BLaER1 treated with 17β-estradiol and CSF1 and Interleukin-3, amounts not matched to agents 10 nM and 100 nM (cell line): ENCODE measurements around the gene APOBEC4.

ENCODE experiments used
- H3K27ac ChIP-seq, 11 experiments: shearing (Covaris generic); formaldehyde crosslinking; 2 replicates each; pipeline ENCODE4 v1.8.1; 2022
- H3K27me3 ChIP-seq, 11 experiments: shearing (Covaris generic); formaldehyde crosslinking; 2 replicates each; pipeline ENCODE4 v1.8.1; 2022
- H3K36me3 ChIP-seq, 11 experiments: shearing (Covaris generic); formaldehyde crosslinking; 2 replicates each; pipeline ENCODE4 v1.8.1; 2022
- H3K4me1 ChIP-seq, 10 experiments: shearing (Covaris generic); formaldehyde crosslinking; 2 replicates each; pipeline ENCODE4 v1.8.1; 2022
- H3K4me2 ChIP-seq, 11 experiments: shearing (Covaris generic); formaldehyde crosslinking; 2 replicates each; pipeline ENCODE4 v1.8.1; 2022
- H3K4me3 ChIP-seq, 10 experiments: shearing (Covaris generic); formaldehyde crosslinking; 2 replicates each; pipeline ENCODE4 v1.8.1; 2022
- H3K9ac ChIP-seq, 11 experiments: shearing (Covaris generic); formaldehyde crosslinking; 2 replicates each; pipeline ENCODE4 v1.8.1; 2022
- H3K9me3 ChIP-seq, 11 experiments: shearing (Covaris generic); formaldehyde crosslinking; replicated peaks in 1 of 11; 2 replicates each; pipeline ENCODE4 v1.8.1; 2022
- H4K20me1 ChIP-seq, 11 experiments: shearing (Covaris generic); formaldehyde crosslinking; 2 replicates each; pipeline ENCODE4 v1.8.1; 2022
- Cebpa-rat ChIP-seq, 11 experiments: shearing (Covaris generic); IDR thresholded peaks; 2 replicates each; pipeline ENCODE4 v1.8.1; 2022

The APOBEC4 gene

GRCh38 chr1:183596500-183596899 lies 56.6 kb downstream of the APOBEC4 start:
- Histone ChIP-seq H3K9ac (no peak overlapping the region), H4K20me1 (no peaks in the 10 kb centered on the region), H3K4me1 (peaks cover 68 to 85% (median 77%) of the 10 kb centered on the region in 10 experiments), H3K9me3 (peaks cover 0 to 9% (median 0%) of the 10 kb centered on the region in 11 experiments; a peak in 3 of 22 replicates), H3K36me3 (no peaks in the 10 kb centered on the region), H3K27me3 (no peaks in the 10 kb centered on the region), H3K4me3 (no peak overlapping the region), H3K27ac (no peak overlapping the region; a peak in 1 of 22 replicates), H3K4me2 (peak overlapping the region in 3 of 11 experiments; percentile 13 to 21 (median 17); a peak in 4 of 22 replicates)
- TF ChIP-seq Cebpa-rat (IDR thresholded peaks at IDR 0.05), result no peak
